GM21447 (cell line): ENCODE data around the gene CCDC102B.
"Not testable (repeated sequence)": the region's sequence is repeated elsewhere in the genome, so short reads cannot be mapped to it uniquely, and the experiment has no call there.

Source experiments
- ATAC-seq: cut with Tn5 transposase; IDR thresholded peaks from one replicate; pipeline ENCODE4 v1.9.1; 2021; ENCODE audit not compliant: unreplicated experiment

CCDC102B gene

GRCh38 chr18:68797871-68798270, at the start of gene CCDC102B:
Gene CCDC102B (plus strand): TSS chr18:68798080. CDS start chr18:68836764, 38,684 bp downstream.
- no peak for ATAC-seq

- ATAC-seq = no peak
Measured at GRCh38 chr18:68757126-68757525, 40.8 kb upstream of the CCDC102B start.

DNA sequence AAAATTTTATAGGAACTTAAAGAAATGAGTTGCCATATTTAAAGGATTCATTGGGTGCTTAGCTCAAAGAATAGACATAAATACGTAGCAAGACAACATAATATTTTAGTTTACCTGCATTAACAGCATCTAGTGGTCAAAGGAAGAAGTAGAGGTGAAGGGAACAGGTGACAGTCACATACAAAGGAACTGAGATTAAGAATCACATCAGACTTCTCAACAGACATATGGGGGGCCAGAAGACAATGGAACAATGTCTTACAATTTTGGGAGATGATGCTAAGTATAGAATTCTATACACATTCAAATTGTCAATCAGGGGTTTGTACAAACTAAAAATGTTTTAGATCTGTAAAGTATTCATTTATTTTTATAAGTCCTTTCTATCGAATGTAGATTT, 38.6 kb upstream of the CCDC102B start:
- no peak for ATAC-seq

DNA sequence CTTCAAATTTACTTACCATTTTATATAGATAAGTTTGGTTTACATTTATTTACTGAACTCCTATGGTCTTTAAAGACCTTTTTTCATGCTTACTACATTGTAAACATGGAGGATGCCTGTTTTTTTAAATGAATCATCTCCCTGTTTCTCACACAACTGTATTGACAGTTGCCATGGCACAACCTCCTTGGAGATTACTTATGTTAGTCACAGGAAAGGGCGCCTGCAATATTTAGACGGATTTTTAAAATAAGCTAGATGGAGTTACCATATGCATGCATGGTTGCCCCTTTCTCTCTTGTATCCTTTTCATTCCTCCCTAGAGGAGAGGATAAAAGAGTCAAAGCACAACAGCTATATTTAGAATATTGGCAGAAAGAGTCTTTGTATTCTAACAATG, 34.8 kb upstream of the CCDC102B start:
- no peak for ATAC-seq

DNA sequence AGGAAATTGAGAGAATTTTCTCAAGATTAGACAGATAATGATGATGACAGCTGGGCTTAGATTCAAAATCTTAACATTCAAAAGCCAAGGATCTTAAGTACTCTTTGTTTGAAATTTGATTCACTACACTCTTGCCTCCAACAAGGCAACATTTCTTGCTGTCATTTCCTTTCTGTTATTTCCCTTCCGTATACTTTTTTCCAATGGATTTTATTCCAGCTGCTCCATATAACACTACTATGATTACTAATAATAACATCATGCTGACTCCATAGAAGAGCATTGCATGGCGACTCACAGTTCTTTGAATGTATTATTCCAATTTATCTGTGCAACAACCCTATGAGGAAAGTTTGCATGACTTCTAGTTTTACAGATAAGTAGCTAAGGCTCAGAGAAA, 33.9 kb upstream of the CCDC102B start:
- no peak for ATAC-seq

DNA sequence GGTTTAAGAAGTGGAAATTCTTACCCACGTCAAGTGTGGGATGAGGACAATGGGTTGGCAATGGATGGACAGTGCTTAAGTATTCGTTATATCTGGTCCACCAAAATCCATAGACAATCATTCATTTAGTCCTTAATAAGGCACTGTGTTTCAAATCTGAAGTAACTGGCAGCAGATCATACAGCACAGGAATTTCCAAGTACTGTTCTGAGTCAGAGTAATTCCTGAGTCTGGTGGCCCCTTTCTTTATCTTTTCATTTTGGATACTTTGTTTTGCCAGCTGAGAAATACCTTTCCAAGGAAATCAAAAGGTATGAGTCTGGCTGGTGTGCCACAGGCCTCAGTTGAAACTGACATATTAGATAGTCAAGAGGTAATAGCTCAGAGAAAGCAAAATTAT, 31.4 kb upstream of the CCDC102B start:
- no peak for ATAC-seq

GRCh38 chr18:68769461-68769860, 28.4 kb upstream of the CCDC102B start:
- ATAC-seq = no peak

DNA sequence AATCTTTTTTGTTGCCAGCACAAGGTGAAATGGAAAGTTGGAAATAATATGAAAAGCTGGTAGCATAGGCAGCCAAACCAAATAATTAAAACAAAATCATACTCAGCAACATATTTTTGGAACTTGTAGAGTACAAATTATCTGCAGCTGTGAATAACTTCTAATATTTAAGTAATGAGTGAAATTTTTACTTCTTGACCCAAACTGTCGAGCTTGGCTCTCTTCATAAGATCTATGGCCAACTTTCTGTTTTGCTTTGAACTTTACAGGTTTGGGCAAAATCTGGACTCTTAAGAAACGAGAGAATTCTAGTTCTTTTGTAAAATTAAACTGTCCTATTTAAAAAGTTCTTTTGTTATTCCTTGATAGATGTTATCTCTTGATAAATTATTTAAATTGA, 25.6 kb upstream of the CCDC102B start:
- ATAC-seq = no peak

DNA sequence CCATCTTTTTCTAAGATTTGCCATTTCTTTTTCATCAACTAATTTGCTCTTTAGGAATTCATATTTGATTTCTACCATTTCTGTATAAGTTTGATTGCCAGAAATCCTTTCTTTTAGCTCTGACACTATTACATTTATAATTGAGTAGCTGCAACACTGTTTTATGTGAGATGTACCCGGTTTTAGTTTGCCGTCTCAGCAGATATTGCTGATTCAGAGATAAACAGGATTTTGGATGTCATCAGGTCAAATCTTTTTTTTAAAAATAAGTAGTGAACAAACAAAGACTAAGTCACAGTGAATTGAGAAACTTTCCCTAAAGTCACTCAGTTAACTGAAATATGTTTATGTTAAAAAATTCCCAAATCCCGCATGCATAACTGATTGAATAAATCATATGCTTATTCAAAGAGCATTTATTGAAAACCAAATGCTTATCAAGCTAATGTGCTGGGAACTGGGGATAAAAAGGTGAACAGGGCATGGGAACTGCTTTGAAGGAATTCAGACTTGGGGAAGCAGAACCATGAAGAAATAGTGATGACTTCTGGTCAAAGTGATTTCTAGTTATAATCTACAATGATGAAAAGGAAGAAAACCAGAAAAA, 19.5 kb upstream of the CCDC102B start:
- ATAC-seq = no peak

- no peak for ATAC-seq
Measured at GRCh38 chr18:68779169-68779568, 18.7 kb upstream of the CCDC102B start.

DNA sequence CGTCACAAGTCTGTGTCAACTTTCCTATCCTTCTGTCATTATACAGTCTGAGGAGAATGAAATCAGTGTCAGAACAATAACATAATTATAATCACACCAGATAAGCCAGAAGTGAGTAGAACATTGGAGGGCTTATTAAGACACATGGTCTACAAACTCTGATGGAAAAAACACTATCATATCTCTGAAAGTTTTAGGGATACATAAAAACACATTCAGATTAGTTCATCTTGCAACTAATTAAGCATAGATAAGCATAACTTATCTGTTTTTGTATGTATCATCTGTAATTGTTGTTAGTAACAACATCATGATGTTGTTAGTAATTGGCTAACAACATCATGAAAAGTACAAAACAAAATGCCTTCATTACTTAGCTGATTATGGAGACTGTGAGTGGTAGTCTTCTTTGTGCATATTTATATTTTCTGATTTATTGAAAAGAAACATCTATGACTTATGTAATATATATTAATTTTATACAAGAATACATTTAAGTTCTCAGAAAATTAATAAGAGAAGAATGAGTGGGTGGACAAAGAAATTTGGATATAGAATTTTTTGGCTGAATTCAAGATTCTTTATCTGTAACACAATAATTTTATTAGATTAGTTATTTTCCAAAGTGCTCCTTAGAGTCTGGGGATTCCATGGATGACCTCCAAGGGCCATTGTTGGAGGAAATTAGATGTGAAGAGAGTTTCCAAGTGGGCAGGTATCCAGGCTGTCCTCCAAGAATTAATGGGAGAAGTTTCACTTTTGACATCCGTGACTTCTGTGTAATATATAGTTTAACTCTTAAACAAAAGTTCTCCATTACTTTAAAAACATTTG, 16.9 kb upstream of the CCDC102B start:
- no peak for ATAC-seq

- no peak for ATAC-seq
Measured at GRCh38 chr18:68783506-68783905, 14.4 kb upstream of the CCDC102B start.

DNA sequence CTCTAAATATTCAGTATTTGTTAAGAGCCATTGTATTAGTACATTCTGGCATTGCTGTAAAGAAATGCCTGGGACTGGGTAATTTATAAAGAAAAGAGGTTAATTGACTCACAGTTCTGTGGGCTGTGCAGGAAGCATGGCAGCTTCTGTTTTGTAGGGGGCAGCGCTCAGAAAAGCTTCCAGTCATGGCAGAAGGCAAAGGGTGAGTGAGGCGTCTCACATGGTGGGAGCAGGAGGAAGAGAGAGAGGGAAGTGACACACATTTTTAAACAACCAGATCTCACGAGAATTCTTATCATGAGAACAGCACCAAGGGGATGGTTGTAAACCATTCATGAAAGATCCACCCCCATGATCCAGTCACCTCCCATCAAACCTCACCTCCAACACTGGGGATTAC, 13.8 kb upstream of the CCDC102B start:
- ATAC-seq = no peak

DNA sequence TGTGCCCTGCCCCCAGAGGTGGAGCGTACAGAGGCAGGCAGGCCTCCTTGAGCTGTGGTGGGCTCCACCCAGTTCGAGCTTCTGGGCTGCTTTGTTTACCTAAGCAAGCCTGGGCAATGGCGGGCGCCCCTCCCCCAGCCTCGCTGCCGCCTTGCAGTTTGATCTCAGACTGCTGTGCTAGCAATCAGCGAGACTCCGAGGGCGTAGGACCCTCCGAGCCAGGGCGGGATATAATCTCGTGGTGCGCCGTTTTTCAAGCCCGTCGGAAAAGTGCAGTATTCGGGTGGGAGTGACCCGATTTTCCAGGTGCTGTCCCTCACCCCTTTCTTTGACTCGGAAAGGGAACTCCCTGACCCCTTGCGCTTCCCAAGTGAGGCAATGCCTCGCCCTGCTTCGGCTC, 7.6 kb upstream of the CCDC102B start:
- ATAC-seq = not testable (repeated sequence)

- no peak for ATAC-seq
Measured at GRCh38 chr18:68791801-68792200, 6.1 kb upstream of the CCDC102B start.

GRCh38 chr18:68793951-68794350, 3.9 kb upstream of the CCDC102B start:
- no peak for ATAC-seq

DNA sequence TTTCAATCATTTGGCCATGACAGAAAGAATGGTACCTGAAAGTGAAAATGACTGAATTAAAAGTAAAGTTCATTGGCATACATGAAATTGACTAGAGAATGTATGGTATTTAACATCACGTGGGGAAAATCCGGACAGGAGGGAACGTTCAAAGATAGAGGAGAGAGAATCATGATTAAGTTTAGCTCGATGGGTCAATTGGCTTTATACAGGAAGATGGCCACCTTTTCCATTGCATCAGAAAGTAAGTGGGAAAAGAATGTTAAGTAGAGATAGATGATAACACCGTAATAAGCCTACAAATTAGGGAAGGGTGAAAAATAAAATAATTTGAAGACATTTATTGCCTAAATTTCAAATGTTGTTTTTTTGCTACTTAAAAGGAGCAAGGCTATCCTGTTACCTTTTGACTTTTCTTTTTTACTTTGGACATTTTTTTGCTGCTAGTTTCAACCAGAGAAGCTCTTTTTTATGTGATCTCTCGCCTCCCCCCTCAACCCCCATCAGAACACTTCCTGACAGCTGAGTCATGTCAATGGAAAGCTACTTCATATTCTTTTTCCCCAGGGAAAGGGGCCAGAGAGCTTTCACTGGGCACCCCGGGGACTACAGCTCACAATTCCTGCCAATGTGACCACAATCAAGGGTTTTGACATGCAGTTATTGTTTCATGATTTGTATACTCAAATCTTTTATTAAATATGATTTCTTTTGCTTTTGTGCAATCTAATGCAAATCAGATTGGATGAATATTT, 767 bp upstream of the CCDC102B start:
- no peak for ATAC-seq

GRCh38 chr18:68800075-68800474, 2.2 kb downstream of the CCDC102B start:
- ATAC-seq = no peak

- ATAC-seq = no peak
Measured at GRCh38 chr18:68803356-68803755, 5.5 kb downstream of the CCDC102B start.

- no peak for ATAC-seq
Measured at GRCh38 chr18:68817584-68817983, 19.7 kb downstream of the CCDC102B start.

DNA sequence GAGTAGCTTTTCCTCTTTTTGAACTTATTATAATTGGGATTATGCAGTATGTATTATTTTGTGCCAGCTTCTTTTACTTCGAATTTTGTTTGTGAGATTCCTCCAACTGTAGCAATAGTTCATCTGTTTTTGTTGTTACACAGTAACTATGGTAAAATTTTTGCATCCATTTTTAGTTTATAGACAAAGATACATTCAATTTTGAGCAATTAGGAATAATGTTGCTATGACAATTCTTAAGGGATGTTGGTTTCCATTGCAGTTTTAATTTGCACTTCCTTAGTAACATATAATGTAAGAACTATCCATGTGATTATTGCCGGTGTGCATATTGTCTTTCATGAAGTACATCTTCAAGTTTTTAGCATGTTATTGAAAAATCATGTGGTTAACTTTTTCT, 20.7 kb downstream of the CCDC102B start:
- no peak for ATAC-seq

GRCh38 chr18:68822926-68823325, 25.0 kb downstream of the CCDC102B start:
- no peak for ATAC-seq
